GM12878 (cell line): ENCODE measurements around the gene KRI1. TPM values are rescaled to one million over a fixed set of nuclear protein-coding genes. Genes with fewer than 3 reads are reported as not detected.

Source experiments
- ATAC-seq: fragments of 200-7000 bp; cut with Tn5 transposase; 3 replicates; pipeline ENCODE4 v1.9.1; 2020; ENCODE audit warnings: mild to moderate bottlenecking, moderate library complexity
- BruUV-seq: library from RNA; stranded (reverse); fragments of 400-500 nt; replicated peaks from 2 replicates; lab custom pipeline; 2021; lab: Mats Ljungman, UMichigan
- CTCF ChIA-PET: fragments of 300-600 bp; sonication (Branson Sonifier 250); formaldehyde crosslinking; extraction: SDS; loops from one replicate; lab custom pipeline; 2021; ENCODE audit warnings: inconsistent platforms; lab: Yijun Ruan, JAX
- POLR2A ChIA-PET: fragments of 350-600 bp; formaldehyde crosslinking; extraction: SDS; loops from one replicate; lab custom pipeline; 2021; ENCODE audit warnings: inconsistent platforms; lab: Charles Lee
- RAD21 ChIA-PET: fragments of 300-600 bp; sonication (Branson Sonifier 250); formaldehyde crosslinking; loops from one replicate; lab custom pipeline; 2023; ENCODE audit warnings: antibody characterized with exemption; ENCODE audit not compliant: unreplicated experiment; lab: Charles Lee
- SMC1A ChIA-PET: fragments of 300-600 bp; sonication (Branson Sonifier 250); formaldehyde crosslinking; loops from one replicate; lab custom pipeline; 2023; ENCODE audit not compliant: unreplicated experiment, uncharacterized antibody; lab: Charles Lee
- DNase-seq: peaks from one replicate; pipeline ENCODE4 v3.0.0-alpha.2; 2011; ENCODE audit warnings: low read depth, low spot score
- FAIRE-seq: peaks from 3 replicates; lab custom pipeline; 2011; peaks lifted over from hg19 to GRCh38; lab: Jason Lieb, UNC
- H2AFZ ChIP-seq: 2 replicates; pipeline ENCODE4 v1.6.0; 2011; ENCODE audit warnings: low read depth, low read length, control low read depth; ENCODE audit not compliant: control insufficient read depth
- H3K27ac ChIP-seq: 2 replicates; pipeline ENCODE4 v1.5.1; 2011; ENCODE audit warnings: control low read depth; ENCODE audit not compliant: control insufficient read depth, insufficient read depth
- H3K27me3 ChIP-seq, 2 experiments: replicated peaks in 1 of 2; 2 replicates each; pipeline versions ENCODE4 v1.6.0 to v1.6.1; 2011; ENCODE audit warnings: low read length in 1 of 2; ENCODE audit not compliant: control insufficient read depth in 2 of 2, insufficient read depth in 2 of 2
- H3K36me3 ChIP-seq, 2 experiments: 2 replicates each; pipeline ENCODE4 v1.5.1; 2011; ENCODE audit warnings: low read length in 1 of 2; ENCODE audit not compliant: control insufficient read depth in 2 of 2, insufficient read depth in 2 of 2
- H3K4me1 ChIP-seq: 2 replicates; pipeline ENCODE4 v1.6.1; 2011; ENCODE audit warnings: mild to moderate bottlenecking, low read length, moderate library complexity, mixed read lengths; ENCODE audit not compliant: control insufficient read depth, insufficient read depth
- H3K4me2 ChIP-seq: 2 replicates; pipeline ENCODE4 v1.6.0; 2011; ENCODE audit warnings: control low read depth; ENCODE audit not compliant: control insufficient read depth, insufficient read depth
- H3K4me3 ChIP-seq: fragments of 200-600 bp; sonication (generic); 2 replicates; pipeline ENCODE4 v1.5.1; 2016
- H3K79me2 ChIP-seq: 2 replicates; pipeline ENCODE4 v1.6.0; 2011; ENCODE audit warnings: low read length; ENCODE audit not compliant: control insufficient read depth, insufficient read depth
- H3K9ac ChIP-seq: 2 replicates; pipeline ENCODE4 v1.8.0; 2011; ENCODE audit warnings: low read length, control low read depth, mixed read lengths; ENCODE audit not compliant: control insufficient read depth, insufficient read depth
- H3K9me3 ChIP-seq: replicated peaks from 3 replicates; pipeline ENCODE4 v1.5.1; 2011; ENCODE audit warnings: mild to moderate bottlenecking, low read length; ENCODE audit not compliant: control insufficient read depth, insufficient read depth
- H4K20me1 ChIP-seq: 2 replicates; pipeline ENCODE4 v1.6.0; 2011; ENCODE audit not compliant: control insufficient read depth, insufficient read depth
- BHLHE40 ChIP-seq, 2 experiments: fragments of 450-650 bp in 1 of 2; IDR thresholded peaks; 2 replicates each; pipeline ENCODE4 v1.6.1; 2011 to 2017; ENCODE audit warnings: low read depth in 2 of 2, borderline replicate concordance in 1 of 2, improper control_type of control experiment in 1 of 2, low read length in 1 of 2, mild to moderate bottlenecking in 1 of 2
- CREB1 ChIP-seq: IDR thresholded peaks from 2 replicates; pipeline ENCODE4 v1.6.1; 2012; ENCODE audit warnings: low read depth, mild to moderate bottlenecking, inconsistent platforms
- FOXM1 ChIP-seq: IDR thresholded peaks from 2 replicates; pipeline ENCODE4 v1.6.1; 2012; ENCODE audit warnings: low read depth, mild to moderate bottlenecking, inconsistent platforms, low read length, moderate library complexity
- HDAC6 ChIP-seq: fragments of 200-600 bp; sonication (generic); IDR thresholded peaks from one replicate; pipeline ENCODE4 v1.8.0; 2017; ENCODE audit warnings: antibody characterized with exemption; ENCODE audit not compliant: unreplicated experiment
- WGBS: methylation state at CpG from one replicate; pipeline ENCODE4 v1.1.6; 2016; ENCODE audit warnings: low lambda C conversion rate; ENCODE audit not compliant: insufficient replicate concordance, insufficient coverage; ENCODE audit errors: missing lambda C conversion rate; 5-methylcytosine and 5-hydroxymethylcytosine counted together
- in situ Hi-C: fragments of 300-500 bp; cut with MboI; formaldehyde crosslinking; loops from 9 replicates; pipeline ENCODE4 v1.14.3; 2018; ENCODE audit warnings: mixed read lengths
- intact Hi-C: fragments of 100-400 bp; cut with micrococcal nuclease; formaldehyde crosslinking; loops from one replicate; pipeline ENCODE4 v1.14.2; 2022; ENCODE audit not compliant: unreplicated experiment
- polyA plus RNA-seq, 11 experiments: library from polyadenylated mRNA; depleted of rRNA in 4 of 11; unstranded in 6 of 11; stranded (reverse) in 5 of 11; fragments of >200 nt; fragmentation: Nextera tagmentation in 4 of 11; fragmentation: Illumina TruSeq in 1 of 11; extraction: Ambion mirVana in 4 of 11; extraction: Trizol in 1 of 11; gene quantifications; 1 replicate in 1 of 11; 2 replicates in 10 of 11; pipeline versions ENCODE4 v1.2.1 to v1.2.3, GENCODE V29; 2011 to 2016; ENCODE audit warnings: inconsistent platforms in 2 of 11, missing spikeins in 2 of 11, low read depth in 1 of 11
- total RNA-seq, 4 experiments: library from RNA; depleted of rRNA in 3 of 4; stranded (reverse); fragments of >200 nt in 3 of 4; fragmentation: Illumina TruSeq in 1 of 4; extraction: Trizol in 1 of 4; gene quantifications; 2 replicates each; pipeline versions ENCODE4 v1.2.1 to v1.2.3, GENCODE V29; 2013 to 2021
- TF ChIP-seq, protein P1 (sequence below), 3 experiments: IDR thresholded peaks in 2 of 3; conservative IDR thresholded peaks in 1 of 3; 2 replicates each; pipeline ENCODE4 v1.5.1; 2011; ENCODE audit warnings: low read depth in 3 of 3, low read length in 3 of 3, mild to moderate bottlenecking in 3 of 3, control low read depth in 2 of 3, moderate library complexity in 2 of 3, inconsistent platforms in 1 of 3, mixed read lengths in 1 of 3; ENCODE audit not compliant: control insufficient read depth in 2 of 3, insufficient read depth in 1 of 3; ENCODE audit errors: extremely low read depth in 1 of 3

The KRI1 gene
- total and polyA plus RNA-seq, 10 of the 15 experiments (the other 5 are each of a cell fraction or from before 2014, with no cell fraction given) = 0.98 to 42.5 (median 24.7) TPM

DNA sequence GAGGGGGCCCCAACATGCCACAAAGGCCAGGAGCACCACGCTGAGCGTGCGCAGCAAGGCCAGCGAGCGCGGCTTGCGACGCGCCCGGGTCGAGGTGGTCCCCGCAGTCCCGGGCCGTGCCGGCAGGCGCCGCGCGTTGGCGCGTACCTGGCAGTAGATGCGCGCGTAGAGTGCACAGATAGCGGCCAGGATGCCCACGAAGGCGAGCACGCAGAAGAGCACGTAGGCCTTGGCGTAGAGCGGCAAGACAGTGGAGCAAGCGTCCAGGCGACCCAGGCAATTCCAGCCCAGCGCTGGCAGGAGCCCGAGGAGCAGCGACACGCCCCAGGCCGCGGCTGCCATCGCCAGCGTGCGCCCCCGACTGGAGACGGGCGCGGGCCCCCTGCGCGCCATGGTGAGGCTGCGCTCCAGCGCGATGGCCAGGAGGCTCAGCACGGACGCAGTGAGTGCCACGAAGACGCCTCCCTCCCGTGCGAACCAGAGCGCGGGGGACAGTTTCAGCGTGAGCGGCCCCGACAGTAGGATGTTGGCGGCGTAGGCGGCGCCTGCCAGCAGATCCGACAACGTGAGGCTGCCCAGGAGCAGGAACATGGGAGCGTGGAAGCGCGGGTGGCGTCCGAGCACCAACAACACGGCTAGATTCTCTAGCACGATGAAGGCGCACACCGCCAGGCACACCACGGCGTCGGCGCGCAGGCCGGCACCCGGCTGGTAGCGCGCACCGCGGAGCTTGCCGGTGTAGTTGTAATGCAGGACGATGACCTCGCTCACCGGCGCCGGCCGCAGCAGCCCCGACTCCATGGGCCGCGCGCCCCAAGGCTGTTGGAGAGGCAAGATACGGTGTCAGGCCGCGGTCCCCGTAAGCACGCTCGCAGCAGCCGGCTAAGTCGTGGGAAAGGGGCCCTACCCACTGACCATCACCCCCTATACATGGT is 51.3 kb downstream of the KRI1 start:
- intact Hi-C loops = no loop called here
- no peaks in the 10 kb centered on the region for H3K79me2 ChIP-seq
- ChIA-PET SMC1A (interaction anchor here (0.5 kb wide), 1 partner anchor 280 kb away, joined by 3 read pairs; no protein-coding TSS in a partner anchor), POLR2A (no interaction called here), CTCF (no interaction called here), RAD21 (no interaction called here)
- H3K4me1 ChIP-seq = peaks cover 13% of the 10 kb centered on the region
- TF ChIP-seq CREB1 = no peak
- no peak for TF ChIP-seq BHLHE40 (IDR thresholded peaks at IDR 0.05; ENCODE audit: borderline replicate concordance in 1 of 2, low read depth in 2 of 2, low read length in 1 of 2)
- no peak for TF ChIP-seq FOXM1
- TF ChIP-seq HDAC6 = peak; percentile 74
- TF ChIP-seq, protein P1, sequence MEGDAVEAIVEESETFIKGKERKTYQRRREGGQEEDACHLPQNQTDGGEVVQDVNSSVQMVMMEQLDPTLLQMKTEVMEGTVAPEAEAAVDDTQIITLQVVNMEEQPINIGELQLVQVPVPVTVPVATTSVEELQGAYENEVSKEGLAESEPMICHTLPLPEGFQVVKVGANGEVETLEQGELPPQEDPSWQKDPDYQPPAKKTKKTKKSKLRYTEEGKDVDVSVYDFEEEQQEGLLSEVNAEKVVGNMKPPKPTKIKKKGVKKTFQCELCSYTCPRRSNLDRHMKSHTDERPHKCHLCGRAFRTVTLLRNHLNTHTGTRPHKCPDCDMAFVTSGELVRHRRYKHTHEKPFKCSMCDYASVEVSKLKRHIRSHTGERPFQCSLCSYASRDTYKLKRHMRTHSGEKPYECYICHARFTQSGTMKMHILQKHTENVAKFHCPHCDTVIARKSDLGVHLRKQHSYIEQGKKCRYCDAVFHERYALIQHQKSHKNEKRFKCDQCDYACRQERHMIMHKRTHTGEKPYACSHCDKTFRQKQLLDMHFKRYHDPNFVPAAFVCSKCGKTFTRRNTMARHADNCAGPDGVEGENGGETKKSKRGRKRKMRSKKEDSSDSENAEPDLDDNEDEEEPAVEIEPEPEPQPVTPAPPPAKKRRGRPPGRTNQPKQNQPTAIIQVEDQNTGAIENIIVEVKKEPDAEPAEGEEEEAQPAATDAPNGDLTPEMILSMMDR (IDR thresholded peaks at IDR 0.05 in 2 of 3, conservative IDR thresholded peaks at IDR 0.05 in 1 of 3; ENCODE audit: control insufficient read depth in 2 of 3, extremely low read depth in 1 of 3, insufficient read depth in 1 of 3, low read depth in 3 of 3, low read length in 3 of 3) = 0 out of 6 replicates have a peak, but pooled peaks of 1 of the 3 experiments have one; percentile 4
- ATAC-seq (peak; percentile 64), DNase-seq (no peak), FAIRE-seq (no peak)
- peaks cover 12 to 26% of the 10 kb centered on the region in 2 experiments for H3K27me3 ChIP-seq
- no peaks in the 10 kb centered on the region for H3K36me3 ChIP-seq
- H2AFZ ChIP-seq = no peak overlapping the region; the same call in 1 of the 2 replicates
- H4K20me1 ChIP-seq = no peaks in the 10 kb centered on the region
- 48% methylated on average over 98 of the region's 107 CpGs for WGBS
- H3K9ac ChIP-seq = no peak overlapping the region
- H3K4me3 ChIP-seq = no peak overlapping the region
- H3K27ac ChIP-seq = no peak overlapping the region
- in situ Hi-C loops = no loop called here
- no TSS peak for BruUV-seq
- no peak overlapping the region for H3K4me2 ChIP-seq
- H3K9me3 ChIP-seq = no peaks in the 10 kb centered on the region
